ENCODE data around the gene GLDC.

The GLDC gene

GRCh38 chr9:6639622-6640021 lies 5.9 kb downstream of the GLDC start:
- H3K27me3 ChIP-seq (replicated peaks; ENCODE audit: insufficient read depth, low read length) = no peaks in the 10 kb centered on the region
- no peaks in the 10 kb centered on the region for H4K20me1 ChIP-seq (ENCODE audit: insufficient read depth, low read length)
- H2AFZ ChIP-seq (ENCODE audit: low read length) = no peak overlapping the region
- peak overlapping the region; percentile 67 for H3K4me2 ChIP-seq (ENCODE audit: low read depth, low read length)
- peak; percentile 76 for DNase-seq
- no peaks in the 10 kb centered on the region for H3K9me3 ChIP-seq (replicated peaks; ENCODE audit: insufficient read depth, low read length)
- no peaks in the 10 kb centered on the region for H3K36me3 ChIP-seq (replicated peaks; ENCODE audit: insufficient read depth, low read length)
- peaks cover 18% of the 10 kb centered on the region for H3F3A ChIP-seq (ENCODE audit: insufficient read depth, low read length)
- no peaks in the 10 kb centered on the region for H3K9me2 ChIP-seq (replicated peaks; ENCODE audit: insufficient read depth, low read length)
- H3K27ac ChIP-seq (ENCODE audit: low read length) = peak overlapping the region; percentile 83
- H3K9ac ChIP-seq (ENCODE audit: low read length) = peak overlapping the region; percentile 54
- H3K4me3 ChIP-seq (ENCODE audit: low read length) = peak overlapping the region; percentile 25
- peaks cover 41% of the 10 kb centered on the region for H3K4me1 ChIP-seq (ENCODE audit: low read length)
- TF ChIP-seq EZH2phosphoT487 (IDR thresholded peaks at IDR 0.05; ENCODE audit: low read length) (no peak), EZH2 (optimal IDR thresholded peaks at IDR 0.05; ENCODE audit: low read depth, low read length) (no peak), CTCF (IDR thresholded peaks at IDR 0.05; ENCODE audit: low read length) (no peak)
- peaks cover 94% of the 10 kb centered on the region for H3K79me2 ChIP-seq (ENCODE audit: low read length)

GRCh38 chr9:6634444-6634843 lies 11.1 kb downstream of the GLDC start:
- H3K27me3 ChIP-seq (replicated peaks; ENCODE audit: insufficient read depth, low read length) = no peaks in the 10 kb centered on the region
- H3K79me2 ChIP-seq (ENCODE audit: low read length) = peaks cover 84% of the 10 kb centered on the region
- no peak overlapping the region for H3K27ac ChIP-seq (ENCODE audit: low read length)
- H3K4me2 ChIP-seq (ENCODE audit: low read depth, low read length) = no peak overlapping the region
- no peak overlapping the region for H3K4me3 ChIP-seq (ENCODE audit: low read length)
- H3K36me3 ChIP-seq (replicated peaks; ENCODE audit: insufficient read depth, low read length) = no peaks in the 10 kb centered on the region
- H3K9me2 ChIP-seq (replicated peaks; ENCODE audit: insufficient read depth, low read length) = no peaks in the 10 kb centered on the region
- no peak overlapping the region for H3K9ac ChIP-seq (ENCODE audit: low read length)
- no peak for TF ChIP-seq EZH2 (optimal IDR thresholded peaks at IDR 0.05; ENCODE audit: low read depth, low read length)
- TF ChIP-seq EZH2phosphoT487 (IDR thresholded peaks at IDR 0.05; ENCODE audit: low read length) = no peak
- no peak for TF ChIP-seq CTCF (IDR thresholded peaks at IDR 0.05; ENCODE audit: low read length)
- H4K20me1 ChIP-seq (ENCODE audit: insufficient read depth, low read length) = no peaks in the 10 kb centered on the region
- H3K4me1 ChIP-seq (ENCODE audit: low read length) = peaks cover 44% of the 10 kb centered on the region
- no peak for DNase-seq
- H3F3A ChIP-seq (ENCODE audit: insufficient read depth, low read length) = peaks cover 30% of the 10 kb centered on the region
- H2AFZ ChIP-seq (ENCODE audit: low read length) = no peak overlapping the region
- no peaks in the 10 kb centered on the region for H3K9me3 ChIP-seq (replicated peaks; ENCODE audit: insufficient read depth, low read length)

GRCh38 chr9:6633378-6633777 lies 12.2 kb downstream of the GLDC start:
- no peak overlapping the region for H3K4me2 ChIP-seq (ENCODE audit: low read depth, low read length)
- no peaks in the 10 kb centered on the region for H3K27me3 ChIP-seq (replicated peaks; ENCODE audit: insufficient read depth, low read length)
- peaks cover 85% of the 10 kb centered on the region for H3K79me2 ChIP-seq (ENCODE audit: low read length)
- no peaks in the 10 kb centered on the region for H3K9me2 ChIP-seq (replicated peaks; ENCODE audit: insufficient read depth, low read length)
- H3K9me3 ChIP-seq (replicated peaks; ENCODE audit: insufficient read depth, low read length) = no peaks in the 10 kb centered on the region
- H3K9ac ChIP-seq (ENCODE audit: low read length) = no peak overlapping the region
- H3K4me3 ChIP-seq (ENCODE audit: low read length) = no peak overlapping the region
- peaks cover 30% of the 10 kb centered on the region for H3F3A ChIP-seq (ENCODE audit: insufficient read depth, low read length)
- no peak for TF ChIP-seq EZH2phosphoT487 (IDR thresholded peaks at IDR 0.05; ENCODE audit: low read length)
- TF ChIP-seq CTCF (IDR thresholded peaks at IDR 0.05; ENCODE audit: low read length) = no peak
- no peaks in the 10 kb centered on the region for H3K36me3 ChIP-seq (replicated peaks; ENCODE audit: insufficient read depth, low read length)
- no peak for DNase-seq
- H2AFZ ChIP-seq (ENCODE audit: low read length) = no peak overlapping the region
- H4K20me1 ChIP-seq (ENCODE audit: insufficient read depth, low read length) = no peaks in the 10 kb centered on the region
- peaks cover 35% of the 10 kb centered on the region for H3K4me1 ChIP-seq (ENCODE audit: low read length)
- H3K27ac ChIP-seq (ENCODE audit: low read length) = no peak overlapping the region

Measured in MM.1S (cell line).